B cell (primary cell): ENCODE data around the gene KAZN. TPM values are rescaled to one million over a fixed set of nuclear protein-coding genes. Genes with fewer than 3 reads are reported as not detected.

Experiments used
- ATAC-seq: fragments of 200-7000 bp; cut with Tn5 transposase; one replicate; pipeline ENCODE4 v1.10.0; 2021; ENCODE audit warnings: low read depth, mild to moderate bottlenecking, moderate number of reproducible peaks, moderate library complexity
- CTCF ChIA-PET: fragments of 350-600 bp; sonication (Branson Sonifier 250); formaldehyde crosslinking; loops from one replicate; lab custom pipeline; 2021; ENCODE audit warnings: antibody characterized with exemption, inconsistent platforms; lab: Charles Lee
- POLR2A ChIA-PET: fragments of 350-600 bp; sonication (Branson Sonifier 250); formaldehyde crosslinking; loops from one replicate; lab custom pipeline; 2021; ENCODE audit warnings: antibody characterized with exemption; lab: Charles Lee
- DNase-seq: peaks from one replicate; pipeline ENCODE4 v3.0.0; 2013
- H2AFZ ChIP-seq: 2 replicates; pipeline ENCODE4 v1.6.1; 2012; ENCODE audit warnings: mild to moderate bottlenecking, low read depth, low read length; ENCODE audit not compliant: insufficient read depth, poor library complexity, severe bottlenecking
- H3K27ac ChIP-seq, 2 donors: 1 replicate in 1 of 2; 2 replicates in 1 of 2; pipeline ENCODE4 v1.5.1; 2012 to 2013; ENCODE audit warnings: low read length in 2 of 2, mild to moderate bottlenecking in 2 of 2, moderate library complexity in 1 of 2
- H3K27me3 ChIP-seq, 4 experiments: fragments of 200-600 bp in 1 of 4; sonication (generic) in 1 of 4; replicated peaks in 1 of 4; 1 replicate in 2 of 4; 2 replicates in 2 of 4; pipeline versions ENCODE4 v1.6.1 to v1.7.0; 2013 to 2016; ENCODE audit warnings: low read length in 3 of 4, mild to moderate bottlenecking in 2 of 4, mixed read lengths in 1 of 4, moderate library complexity in 1 of 4; ENCODE audit not compliant: insufficient read depth in 4 of 4, control insufficient read depth in 3 of 4; ENCODE audit errors: control extremely low read depth in 1 of 4
- H3K36me3 ChIP-seq, 2 experiments: replicated peaks in 1 of 2; 1 replicate in 1 of 2; 2 replicates in 1 of 2; pipeline versions ENCODE4 v1.6.1 to v1.7.1; 2013; ENCODE audit warnings: low read length in 1 of 2; ENCODE audit not compliant: insufficient read depth in 2 of 2, control insufficient read depth in 1 of 2; ENCODE audit errors: control extremely low read depth in 1 of 2, extremely low read depth in 1 of 2
- H3K4me1 ChIP-seq, 2 donors: fragments of 200-600 bp in 1 of 2; sonication (generic) in 1 of 2; 1 replicate in 1 of 2; 2 replicates in 1 of 2; pipeline versions ENCODE4 v1.5.1 to v1.6.1; 2013 to 2017; ENCODE audit warnings: low read length in 2 of 2; ENCODE audit not compliant: control insufficient read depth in 2 of 2, insufficient read depth in 2 of 2
- H3K4me2 ChIP-seq: replicated peaks from 2 replicates; pipeline ENCODE3; 2012; ENCODE audit warnings: mild to moderate bottlenecking, low read depth, low read length; ENCODE audit not compliant: poor library complexity, severe bottlenecking
- H3K4me3 ChIP-seq, 5 experiments: fragments of 200-600 bp in 1 of 5; sonication (generic) in 1 of 5; 1 replicate in 3 of 5; 2 replicates in 2 of 5; pipeline versions ENCODE4 v1.5.1 to v1.7.0; 2011 to 2016; ENCODE audit warnings: low read length in 4 of 5, mild to moderate bottlenecking in 4 of 5, low read depth in 2 of 5, control low read depth in 1 of 5, moderate library complexity in 1 of 5; ENCODE audit not compliant: insufficient read depth in 1 of 5; ENCODE audit errors: control extremely low read depth in 1 of 5, extremely low read depth in 1 of 5
- H3K79me2 ChIP-seq: fragments of 200-600 bp; sonication (generic); one replicate; pipeline ENCODE4 v1.6.0; 2016; ENCODE audit warnings: low read length; ENCODE audit not compliant: control insufficient read depth, insufficient read depth
- H3K9ac ChIP-seq: fragments of 200-600 bp; sonication (generic); 2 replicates; pipeline ENCODE4 v1.6.1; 2017; ENCODE audit warnings: mild to moderate bottlenecking, low read length, moderate library complexity
- H3K9me3 ChIP-seq, 3 donors: one replicate each; pipeline versions ENCODE4 v1.6.1 to v1.7.1; 2013; ENCODE audit warnings: low read length in 2 of 3; ENCODE audit not compliant: control insufficient read depth in 2 of 3, insufficient read depth in 1 of 3; ENCODE audit errors: control extremely low read depth in 1 of 3
- H4K20me1 ChIP-seq: 2 replicates; pipeline ENCODE4 v1.6.0; 2012; ENCODE audit warnings: mild to moderate bottlenecking, low read length; ENCODE audit not compliant: insufficient read depth, control insufficient read depth, poor library complexity, severe bottlenecking
- H3K27ac Mint-ChIP-seq: one replicate; pipeline ENCODE4 v1.8.0; 2021; ENCODE audit warnings: mixed read lengths
- H3K27me3 Mint-ChIP-seq: one replicate; pipeline ENCODE4 v1.8.0; 2021; ENCODE audit warnings: mixed read lengths
- H3K4me1 Mint-ChIP-seq: one replicate; pipeline ENCODE4 v1.8.0; 2021; ENCODE audit warnings: mixed read lengths
- H3K4me3 Mint-ChIP-seq: one replicate; pipeline ENCODE4 v1.8.0; 2021; ENCODE audit warnings: mixed read lengths
- H3K9me3 Mint-ChIP-seq: one replicate; pipeline ENCODE4 v1.8.0; 2022; ENCODE audit warnings: mixed read lengths; ENCODE audit not compliant: insufficient read depth
- CTCF ChIP-seq: fragments of 200-600 bp; IDR thresholded peaks from one replicate; pipeline ENCODE4 v1.8.0; 2022; ENCODE audit warnings: antibody characterized with exemption, mild to moderate bottlenecking
- EZH2 ChIP-seq: IDR thresholded peaks from 2 replicates; pipeline ENCODE4 v1.6.1; 2012; ENCODE audit warnings: borderline replicate concordance, low read depth, mild to moderate bottlenecking, moderate library complexity, low read length; ENCODE audit not compliant: insufficient read depth, poor library complexity, severe bottlenecking
- WGBS: methylation state at CpG from one replicate; pipeline ENCODE4 v1.1.5; 2013; ENCODE audit warnings: missing lambda C conversion rate; ENCODE audit not compliant: insufficient coverage; 5-methylcytosine and 5-hydroxymethylcytosine counted together
- intact Hi-C: fragments of 100-400 bp; cut with micrococcal nuclease; formaldehyde crosslinking; loops from one replicate; pipeline ENCODE4 v1.10.0; 2022
- polyA plus RNA-seq: library from polyadenylated mRNA; depleted of rRNA; stranded (reverse); fragments of >200 nt; gene quantifications from 2 replicates; pipeline ENCODE4 v1.2.3, GENCODE V29; 2012
- total RNA-seq, 2 donors: library from RNA; stranded (reverse); fragments of 120-200 nt in 1 of 2; gene quantifications; 1 replicate in 1 of 2; 2 replicates in 1 of 2; pipeline versions ENCODE4 v1.2.3 to v1.2.4, GENCODE V29; 2013 to 2022

The KAZN gene
- total and polyA plus RNA-seq, 2 donors (not counting 1 experiment from before 2014, with no cell fraction given) = 0.13 to 0.39 TPM

- 94% methylated on average over 12 of the region's 15 CpGs for WGBS
- no peaks in the 10 kb centered on the region for H4K20me1 ChIP-seq
- H2AFZ ChIP-seq = no peak overlapping the region
- H3K79me2 ChIP-seq = no peaks in the 10 kb centered on the region
- no peak for TF ChIP-seq CTCF
- DNase-seq = no peak
- Mint-ChIP-seq H3K9me3 (no peaks in the 10 kb centered on the region), H3K27me3 (peaks cover 28% of the 10 kb centered on the region), H3K4me1 (peaks cover 5% of the 10 kb centered on the region), H3K4me3 (no peak overlapping the region), H3K27ac (no peak overlapping the region)
- H3K9ac ChIP-seq = no peak overlapping the region
- CTCF ChIA-PET = no interaction called here
- H3K4me2 ChIP-seq = no peak overlapping the region
- H3K36me3 ChIP-seq = no peaks in the 10 kb centered on the region
- no peak for ATAC-seq
- no peak overlapping the region for H3K4me3 ChIP-seq
- peaks cover 0 to 20% (median 14%) of the 10 kb centered on the region in 4 experiments for H3K27me3 ChIP-seq
- no peaks in the 10 kb centered on the region for H3K9me3 ChIP-seq
- POLR2A ChIA-PET = no interaction called here
- intact Hi-C loops = no loop called here
- H3K4me1 ChIP-seq = no peaks in the 10 kb centered on the region
- no peak overlapping the region for H3K27ac ChIP-seq
Measured at GRCh38 chr1:14930247-14930965, 331.9 kb downstream of the KAZN start.

GRCh38 chr1:14932034-14932638 lies 333.7 kb downstream of the KAZN start:
- 91% methylated on average over 9 of the region's 18 CpGs for WGBS
- Mint-ChIP-seq H3K27ac (no peak overlapping the region), H3K9me3 (no peaks in the 10 kb centered on the region), H3K27me3 (peaks cover 14% of the 10 kb centered on the region), H3K4me3 (no peak overlapping the region), H3K4me1 (no peaks in the 10 kb centered on the region)
- no peaks in the 10 kb centered on the region for H3K4me1 ChIP-seq
- H3K9ac ChIP-seq = no peak overlapping the region
- ChIA-PET CTCF (no interaction called here), POLR2A (no interaction called here)
- no peaks in the 10 kb centered on the region for H3K9me3 ChIP-seq
- intact Hi-C loops = no loop called here
- no peak overlapping the region for H3K4me2 ChIP-seq
- TF ChIP-seq CTCF (no peak), EZH2 (no peak)
- no peaks in the 10 kb centered on the region for H3K36me3 ChIP-seq
- DNase-seq (no peak), ATAC-seq (no peak)
- H3K27ac ChIP-seq = no peak overlapping the region
- no peak overlapping the region for H3K4me3 ChIP-seq
- peaks cover 0 to 3% (median under 1%) of the 10 kb centered on the region in 4 experiments for H3K27me3 ChIP-seq
- H4K20me1 ChIP-seq = no peaks in the 10 kb centered on the region
- H3K79me2 ChIP-seq = no peaks in the 10 kb centered on the region
- no peak overlapping the region for H2AFZ ChIP-seq
